Keratinocyte (primary cell): ENCODE measurements around the gene IFT81. TPM values are rescaled to one million over a fixed set of nuclear protein-coding genes. Genes with fewer than 3 reads are reported as not detected.

Source experiments
- DNase-seq: peaks from one replicate; pipeline ENCODE4 v3.0.0-alpha.2; 2011; ENCODE audit warnings: low read depth, missing footprints, low spot score
- FAIRE-seq: peaks from 2 replicates; lab custom pipeline; 2011; peaks lifted over from hg19 to GRCh38; lab: Jason Lieb, UNC
- H2AFZ ChIP-seq: 2 replicates; pipeline ENCODE4 v1.6.0; 2012; ENCODE audit warnings: low read length, control low read depth, inconsistent platforms; ENCODE audit not compliant: control insufficient read depth
- H3K27ac ChIP-seq: 2 replicates; pipeline ENCODE4 v1.5.1; 2011; ENCODE audit warnings: low read length; ENCODE audit not compliant: control insufficient read depth, insufficient read depth
- H3K27me3 ChIP-seq: 3 replicates; pipeline ENCODE4 v1.6.0; 2011; ENCODE audit warnings: low read length; ENCODE audit not compliant: control insufficient read depth, insufficient read depth; ENCODE audit errors: extremely low read depth
- H3K36me3 ChIP-seq, 2 experiments: 2 replicates in 1 of 2; 3 replicates in 1 of 2; pipeline ENCODE4 v1.5.1; 2011; ENCODE audit warnings: low read length in 2 of 2, mild to moderate bottlenecking in 1 of 2; ENCODE audit not compliant: control insufficient read depth in 2 of 2, insufficient read depth in 2 of 2; ENCODE audit errors: extremely low read depth in 1 of 2
- H3K4me1 ChIP-seq: 3 replicates; pipeline ENCODE4 v1.5.1; 2011; ENCODE audit warnings: low read length; ENCODE audit not compliant: control insufficient read depth, insufficient read depth; ENCODE audit errors: extremely low read depth
- H3K4me2 ChIP-seq: 3 replicates; pipeline ENCODE4 v1.6.0; 2011; ENCODE audit warnings: low read depth, low read length; ENCODE audit not compliant: control insufficient read depth, insufficient read depth; ENCODE audit errors: extremely low read depth
- H3K4me3 ChIP-seq, 3 experiments: fragments of 200-600 bp in 1 of 3; sonication (generic) in 1 of 3; 2 replicates in 2 of 3; 3 replicates in 1 of 3; pipeline ENCODE4 v1.5.1; 2011 to 2016; ENCODE audit warnings: low read length in 3 of 3, mild to moderate bottlenecking in 3 of 3, control low read depth in 2 of 3, inconsistent platforms in 1 of 3, low read depth in 1 of 3, mixed read lengths in 1 of 3, mixed run types in 1 of 3, moderate library complexity in 1 of 3; ENCODE audit not compliant: control insufficient read depth in 2 of 3, insufficient read depth in 2 of 3; ENCODE audit errors: extremely low read depth in 1 of 3
- H3K79me2 ChIP-seq: 2 replicates; pipeline ENCODE4 v1.6.0; 2012; ENCODE audit warnings: low read length; ENCODE audit not compliant: control insufficient read depth, insufficient read depth
- H3K9ac ChIP-seq: 3 replicates; pipeline ENCODE4 v1.6.0; 2011; ENCODE audit warnings: low read length; ENCODE audit not compliant: control insufficient read depth, insufficient read depth; ENCODE audit errors: extremely low read depth
- H3K9me1 ChIP-seq: 3 replicates; pipeline ENCODE4 v1.6.0; 2011; ENCODE audit warnings: low read length; ENCODE audit not compliant: control insufficient read depth, insufficient read depth; ENCODE audit errors: extremely low read depth
- H3K9me3 ChIP-seq: 2 replicates; pipeline ENCODE4 v1.5.1; 2012; ENCODE audit warnings: low read depth, low read length; ENCODE audit not compliant: control insufficient read depth
- H4K20me1 ChIP-seq: 3 replicates; pipeline ENCODE4 v1.6.0; 2011; ENCODE audit warnings: low read length; ENCODE audit not compliant: control insufficient read depth, insufficient read depth; ENCODE audit errors: extremely low read depth
- EZH2 ChIP-seq: IDR thresholded peaks from one replicate; pipeline ENCODE4 v1.6.1; 2012; ENCODE audit warnings: inconsistent platforms, mild to moderate bottlenecking, low read length, moderate library complexity
- dilution Hi-C: fragments of 300-500 bp; cut with MboI; formaldehyde crosslinking; loops from one replicate; pipeline ENCODE4 v1.7.0; 2020; ENCODE audit warnings: low sequenced_read_pairs; ENCODE audit not compliant: extremely low pct_ligation_motif_present
- polyA plus RNA-seq, 5 experiments: library from polyadenylated mRNA; depleted of rRNA in 3 of 5; stranded (reverse) in 3 of 5; stranded (forward) in 1 of 5; unstranded in 1 of 5; fragments of >200 nt; gene quantifications; 1 replicate in 1 of 5; 2 replicates in 3 of 5; 3 replicates in 1 of 5; pipeline versions ENCODE4 v1.2.1 to v1.2.3, GENCODE V29; 2011 to 2012; ENCODE audit warnings: missing spikeins in 2 of 5, low read depth in 1 of 5, low replicate concordance in 1 of 5
- TF ChIP-seq, protein P1 (sequence below), 3 experiments: IDR thresholded peaks in 1 of 3; conservative IDR thresholded peaks in 1 of 3; optimal IDR thresholded peaks in 1 of 3; 2 replicates in 2 of 3; 3 replicates in 1 of 3; pipeline versions ENCODE3 to v1.5.1; 2011; ENCODE audit warnings: low read length in 3 of 3, mild to moderate bottlenecking in 3 of 3, moderate library complexity in 2 of 3, control low read depth in 1 of 3, inconsistent platforms in 1 of 3; ENCODE audit not compliant: insufficient read depth in 2 of 3; ENCODE audit errors: extremely low read depth in 1 of 3

The IFT81 gene
- polyA plus RNA-seq, 1 donor (not counting 4 experiments of a cell fraction or from before 2014, with no cell fraction given) = 8.9 TPM

DNA sequence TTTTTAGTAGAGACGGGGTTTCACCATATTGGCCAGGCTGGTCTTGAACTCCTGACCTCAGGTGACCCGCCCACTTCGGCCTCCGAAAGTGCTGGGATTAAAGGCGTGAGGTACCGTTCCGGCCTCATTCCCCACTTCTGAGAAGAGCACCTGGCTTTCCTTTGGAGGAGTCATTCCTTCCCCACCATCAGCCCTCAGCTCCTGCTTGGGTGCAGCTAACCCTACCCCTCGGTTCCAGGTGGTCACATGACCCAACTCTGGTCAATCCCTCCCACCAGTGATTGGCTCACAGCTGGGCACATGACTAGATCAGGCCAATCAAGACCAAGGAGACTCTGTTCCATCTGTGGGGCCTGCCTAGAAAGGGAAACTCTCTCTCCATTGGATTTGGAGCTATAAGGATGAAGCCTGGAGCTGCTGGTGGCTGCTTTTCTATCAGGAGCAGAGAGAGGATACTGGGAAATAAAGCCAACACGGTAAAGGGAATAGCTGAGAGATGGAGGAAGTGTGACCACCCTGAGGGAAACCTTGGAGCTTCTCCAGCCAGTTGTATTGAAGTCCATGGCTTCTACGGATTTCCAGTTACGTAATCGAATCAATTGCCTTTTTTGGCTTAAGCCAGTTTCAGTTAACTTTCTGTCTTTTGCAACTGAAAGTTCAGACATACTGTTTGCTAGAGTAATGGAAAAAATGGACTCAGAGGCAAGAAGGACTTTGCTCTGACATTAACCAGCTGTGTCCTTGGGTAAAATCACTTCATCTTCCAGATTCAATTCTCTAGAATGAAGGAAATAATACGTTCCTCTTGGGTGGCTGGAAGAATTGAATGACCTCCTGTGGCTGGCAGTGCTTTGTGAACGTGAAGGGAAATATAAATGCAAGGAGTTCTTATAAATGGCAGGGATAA, 19.7 kb upstream of the IFT81 start:
- H3K9me1 ChIP-seq = no peaks in the 10 kb centered on the region
- dilution Hi-C loops = no loop called here
- H3K9ac ChIP-seq = no peak overlapping the region
- no peak overlapping the region for H3K4me3 ChIP-seq
- TF ChIP-seq, protein P1, sequence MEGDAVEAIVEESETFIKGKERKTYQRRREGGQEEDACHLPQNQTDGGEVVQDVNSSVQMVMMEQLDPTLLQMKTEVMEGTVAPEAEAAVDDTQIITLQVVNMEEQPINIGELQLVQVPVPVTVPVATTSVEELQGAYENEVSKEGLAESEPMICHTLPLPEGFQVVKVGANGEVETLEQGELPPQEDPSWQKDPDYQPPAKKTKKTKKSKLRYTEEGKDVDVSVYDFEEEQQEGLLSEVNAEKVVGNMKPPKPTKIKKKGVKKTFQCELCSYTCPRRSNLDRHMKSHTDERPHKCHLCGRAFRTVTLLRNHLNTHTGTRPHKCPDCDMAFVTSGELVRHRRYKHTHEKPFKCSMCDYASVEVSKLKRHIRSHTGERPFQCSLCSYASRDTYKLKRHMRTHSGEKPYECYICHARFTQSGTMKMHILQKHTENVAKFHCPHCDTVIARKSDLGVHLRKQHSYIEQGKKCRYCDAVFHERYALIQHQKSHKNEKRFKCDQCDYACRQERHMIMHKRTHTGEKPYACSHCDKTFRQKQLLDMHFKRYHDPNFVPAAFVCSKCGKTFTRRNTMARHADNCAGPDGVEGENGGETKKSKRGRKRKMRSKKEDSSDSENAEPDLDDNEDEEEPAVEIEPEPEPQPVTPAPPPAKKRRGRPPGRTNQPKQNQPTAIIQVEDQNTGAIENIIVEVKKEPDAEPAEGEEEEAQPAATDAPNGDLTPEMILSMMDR (optimal IDR thresholded peaks at IDR 0.05 in 1 of 3, IDR thresholded peaks at IDR 0.05 in 1 of 3, conservative IDR thresholded peaks at IDR 0.05 in 1 of 3; ENCODE audit: extremely low read depth in 1 of 3, insufficient read depth in 2 of 3, low read length in 3 of 3) = no peak
- TF ChIP-seq EZH2 = no peak
- no peaks in the 10 kb centered on the region for H3K36me3 ChIP-seq
- H3K9me3 ChIP-seq = no peaks in the 10 kb centered on the region
- peaks cover 8% of the 10 kb centered on the region for H3K4me1 ChIP-seq
- H3K4me2 ChIP-seq = no peak overlapping the region
- no peaks in the 10 kb centered on the region for H3K27me3 ChIP-seq
- DNase-seq (no peak), FAIRE-seq (no peak)
- H4K20me1 ChIP-seq = no peaks in the 10 kb centered on the region
- no peak overlapping the region for H3K27ac ChIP-seq
- H3K79me2 ChIP-seq = no peaks in the 10 kb centered on the region
- no peak overlapping the region for H2AFZ ChIP-seq

DNA sequence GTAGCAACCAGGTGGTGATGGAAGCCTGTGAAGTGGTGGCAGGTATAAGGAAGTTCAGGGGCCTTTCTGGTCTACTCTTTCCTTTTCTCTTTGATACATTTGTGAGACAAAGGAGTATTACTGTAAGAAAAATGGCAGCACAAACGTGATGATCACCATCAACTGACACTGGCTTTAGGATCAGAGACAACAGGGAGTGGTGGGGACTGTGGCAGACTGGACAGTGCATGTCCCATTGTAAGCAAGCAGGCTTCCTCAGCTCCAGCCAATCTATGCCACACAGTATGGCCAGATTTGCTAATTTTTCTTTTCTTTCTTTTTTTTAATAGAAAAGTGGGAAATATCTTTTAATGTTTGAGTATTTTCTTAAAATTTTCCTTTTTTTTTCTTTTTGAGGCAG, 19.0 kb upstream of the IFT81 start:
- Histone ChIP-seq H3K36me3 (no peaks in the 10 kb centered on the region), H3K4me1 (peaks cover 8% of the 10 kb centered on the region), H3K4me3 (no peak overlapping the region), H3K27me3 (no peaks in the 10 kb centered on the region), H3K4me2 (no peak overlapping the region), H2AFZ (no peak overlapping the region), H4K20me1 (no peaks in the 10 kb centered on the region), H3K9me3 (no peaks in the 10 kb centered on the region), H3K9ac (no peak overlapping the region), H3K79me2 (no peaks in the 10 kb centered on the region), H3K27ac (no peak overlapping the region), H3K9me1 (no peaks in the 10 kb centered on the region)
- DNase-seq = no peak
- dilution Hi-C loops = no loop called here
- TF ChIP-seq EZH2 = no peak
- TF ChIP-seq, protein P1 (optimal IDR thresholded peaks at IDR 0.05 in 1 of 3, IDR thresholded peaks at IDR 0.05 in 1 of 3, conservative IDR thresholded peaks at IDR 0.05 in 1 of 3; ENCODE audit: extremely low read depth in 1 of 3, insufficient read depth in 2 of 3, low read length in 3 of 3) = no peak
- no peak for FAIRE-seq
